CD14-positive monocyte (primary cell): ENCODE results near the gene TSPAN18. TPM values are rescaled to one million over a fixed set of nuclear protein-coding genes. Genes with fewer than 3 reads are reported as not detected.

Source experiments
- DNase-seq, 3 donors: peaks; one replicate each; pipeline ENCODE4 v3.0.0-alpha.2; 2011 to 2022
- H2AFZ ChIP-seq: 2 replicates; pipeline ENCODE4 v1.6.0; 2012; ENCODE audit warnings: mild to moderate bottlenecking, low read depth, low read length, inconsistent platforms; ENCODE audit not compliant: insufficient read depth, poor library complexity, severe bottlenecking
- H3K27ac ChIP-seq, 2 donors: 1 replicate in 1 of 2; 2 replicates in 1 of 2; pipeline ENCODE4 v1.5.1; 2012 to 2013; ENCODE audit warnings: low read length in 2 of 2, control low read depth in 1 of 2, inconsistent platforms in 1 of 2, low read depth in 1 of 2, mild to moderate bottlenecking in 1 of 2
- H3K27me3 ChIP-seq, 2 donors: one replicate each; pipeline versions ENCODE4 v1.6.0 to v1.6.1; 2011 to 2013; ENCODE audit warnings: low read length in 2 of 2; ENCODE audit not compliant: control insufficient read depth in 2 of 2, insufficient read depth in 2 of 2
- H3K36me3 ChIP-seq, 2 donors: replicated peaks in 1 of 2; 1 replicate in 1 of 2; 2 replicates in 1 of 2; pipeline versions ENCODE4 v1.5.1 to v1.6.1; 2012 to 2013; ENCODE audit warnings: low read length in 2 of 2, control low read depth in 1 of 2, inconsistent platforms in 1 of 2, mild to moderate bottlenecking in 1 of 2; ENCODE audit not compliant: insufficient read depth in 2 of 2, control insufficient read depth in 1 of 2
- H3K4me1 ChIP-seq, 2 donors: 1 replicate in 1 of 2; 2 replicates in 1 of 2; pipeline versions ENCODE4 v1.5.1 to v1.6.1; 2012 to 2013; ENCODE audit warnings: low read length in 2 of 2, control low read depth in 1 of 2, inconsistent platforms in 1 of 2, mild to moderate bottlenecking in 1 of 2, moderate library complexity in 1 of 2; ENCODE audit not compliant: insufficient read depth in 2 of 2, control insufficient read depth in 1 of 2
- H3K4me2 ChIP-seq: replicated peaks from 2 replicates; pipeline ENCODE3; 2012; ENCODE audit warnings: low read length, moderate library complexity, mild to moderate bottlenecking; ENCODE audit not compliant: poor library complexity, severe bottlenecking; ENCODE audit errors: extremely low read depth
- H3K4me3 ChIP-seq, 3 experiments: fragments of 200-600 bp in 1 of 3; sonication (generic) in 1 of 3; replicated peaks in 1 of 3; 1 replicate in 2 of 3; 2 replicates in 1 of 3; pipeline ENCODE4 v1.5.1; 2011 to 2013; ENCODE audit warnings: low read length in 3 of 3, mild to moderate bottlenecking in 3 of 3, control low read depth in 2 of 3, low read depth in 2 of 3, inconsistent platforms in 1 of 3, moderate library complexity in 1 of 3
- H3K79me2 ChIP-seq: 2 replicates; pipeline ENCODE4 v1.6.0; 2012; ENCODE audit warnings: mild to moderate bottlenecking, control low read depth, inconsistent platforms, low read length, moderate library complexity; ENCODE audit not compliant: insufficient read depth
- H3K9ac ChIP-seq: 2 replicates; pipeline ENCODE4 v1.6.0; 2017; ENCODE audit warnings: low read length, mild to moderate bottlenecking; ENCODE audit not compliant: insufficient read depth, poor library complexity, severe bottlenecking
- H3K9me3 ChIP-seq, 2 donors: replicated peaks in 1 of 2; 1 replicate in 1 of 2; 2 replicates in 1 of 2; pipeline versions ENCODE4 v1.5.1 to v1.6.1; 2012 to 2013; ENCODE audit warnings: low read length in 2 of 2, control low read depth in 1 of 2; ENCODE audit not compliant: control insufficient read depth in 1 of 2, insufficient read depth in 1 of 2
- H4K20me1 ChIP-seq: 2 replicates; pipeline ENCODE4 v1.6.0; 2012; ENCODE audit warnings: mild to moderate bottlenecking, low read length, control low read depth, moderate library complexity; ENCODE audit not compliant: insufficient read depth
- H3K27ac Mint-ChIP-seq, 7 donors: one replicate each; pipeline ENCODE4 v1.8.0; 2020; ENCODE audit warnings: mild to moderate bottlenecking in 7 of 7, mixed read lengths in 7 of 7, moderate library complexity in 6 of 7, inconsistent platforms in 2 of 7
- H3K27me3 Mint-ChIP-seq, 3 donors: one replicate each; pipeline ENCODE4 v1.8.0; 2021 to 2022; ENCODE audit warnings: low read depth in 3 of 3, mild to moderate bottlenecking in 3 of 3, mixed read lengths in 3 of 3, moderate library complexity in 3 of 3, inconsistent platforms in 1 of 3
- H3K36me3 Mint-ChIP-seq, 2 donors: one replicate each; pipeline ENCODE4 v1.8.0; 2020; ENCODE audit warnings: mixed read lengths in 2 of 2, inconsistent platforms in 1 of 2, mild to moderate bottlenecking in 1 of 2
- H3K4me1 Mint-ChIP-seq: one replicate; pipeline ENCODE4 v1.8.0; 2020; ENCODE audit warnings: mild to moderate bottlenecking, mixed read lengths
- H3K4me3 Mint-ChIP-seq, 2 donors: one replicate each; pipeline ENCODE4 v1.8.0; 2020; ENCODE audit warnings: mild to moderate bottlenecking in 2 of 2, mixed read lengths in 2 of 2, moderate library complexity in 1 of 2
- H3K9me3 Mint-ChIP-seq, 7 donors: one replicate each; pipeline ENCODE4 v1.8.0; 2020 to 2022; ENCODE audit warnings: mixed read lengths in 7 of 7, mild to moderate bottlenecking in 6 of 7, moderate library complexity in 6 of 7, inconsistent platforms in 2 of 7
- CTCF ChIP-seq: fragments of 200-600 bp; IDR thresholded peaks from one replicate; pipeline ENCODE4 v1.8.0; 2022; ENCODE audit warnings: antibody characterized with exemption, mild to moderate bottlenecking
- WGBS: methylation state at CpG from one replicate; pipeline ENCODE4 v1.1.5; 2013; ENCODE audit warnings: missing lambda C conversion rate; ENCODE audit not compliant: insufficient coverage; 5-methylcytosine and 5-hydroxymethylcytosine counted together
- intact Hi-C, 2 donors: fragments of 100-400 bp; cut with micrococcal nuclease; formaldehyde crosslinking; loops; one replicate each; pipeline versions ENCODE4 v1.15.0 to v1.15.1; 2023
- polyA plus RNA-seq, 3 donors: library from polyadenylated mRNA; depleted of rRNA in 1 of 3; unstranded in 2 of 3; stranded (reverse) in 1 of 3; fragments of 300-500 nt in 2 of 3; fragments of >200 nt in 1 of 3; fragmentation: Illumina TruSeq in 2 of 3; gene quantifications; 1 replicate in 2 of 3; 2 replicates in 1 of 3; pipeline ENCODE4 v1.2.3, GENCODE V29; 2012 to 2021

The TSPAN18 gene
- polyA plus RNA-seq, 3 donors = not detected

GRCh38 chr11:44777209-44778194 is 50.7 kb downstream of the TSPAN18 start:
- intact Hi-C loops = loop anchor here (5.0 to 10.0 kb wide), 3 partner anchors 153 to 223 kb away; no protein-coding TSS in a partner anchor
- peaks cover 0 to 4% of the 10 kb centered on the region in 2 donors for H3K9me3 ChIP-seq
- H3K4me2 ChIP-seq = no peak overlapping the region
- no peak overlapping the region for H3K4me3 Mint-ChIP-seq
- H3K9me3 Mint-ChIP-seq = peaks cover 3 to 13% (median 9%) of the 10 kb centered on the region in 7 donors
- no peaks in the 10 kb centered on the region for H3K4me1 ChIP-seq
- H3K27ac Mint-ChIP-seq = no peak overlapping the region
- H3K27me3 Mint-ChIP-seq = peaks cover 11 to 14% (median 12%) of the 10 kb centered on the region in 3 donors
- H2AFZ ChIP-seq = no peak overlapping the region
- H3K36me3 ChIP-seq = no peaks in the 10 kb centered on the region
- no peak overlapping the region for H3K4me3 ChIP-seq
- no peaks in the 10 kb centered on the region for H3K27me3 ChIP-seq
- no peaks in the 10 kb centered on the region for H3K36me3 Mint-ChIP-seq
- TF ChIP-seq CTCF = no peak
- no peaks in the 10 kb centered on the region for H3K4me1 Mint-ChIP-seq
- no peaks in the 10 kb centered on the region for H3K79me2 ChIP-seq
- 90% methylated on average over 3 of the region's 6 CpGs for WGBS
- no peak overlapping the region for H3K9ac ChIP-seq
- H4K20me1 ChIP-seq = no peaks in the 10 kb centered on the region
- no peak for DNase-seq
- H3K27ac ChIP-seq = no peak overlapping the region

GRCh38 chr11:44778195-44779100 is 51.7 kb downstream of the TSPAN18 start:
- Histone ChIP-seq H3K27ac (no peak overlapping the region), H3K79me2 (no peaks in the 10 kb centered on the region), H3K27me3 (no peaks in the 10 kb centered on the region), H2AFZ (no peak overlapping the region), H4K20me1 (no peaks in the 10 kb centered on the region), H3K9ac (no peak overlapping the region), H3K9me3 (peaks cover 0 to 7% of the 10 kb centered on the region in 2 donors), H3K4me1 (no peaks in the 10 kb centered on the region), H3K36me3 (no peaks in the 10 kb centered on the region), H3K4me2 (no peak overlapping the region), H3K4me3 (no peak overlapping the region)
- Mint-ChIP-seq H3K36me3 (no peaks in the 10 kb centered on the region), H3K27ac (no peak overlapping the region), H3K9me3 (peaks cover 3 to 17% (median 10%) of the 10 kb centered on the region in 7 donors), H3K4me1 (no peaks in the 10 kb centered on the region), H3K27me3 (peaks cover 10 to 11% (median 11%) of the 10 kb centered on the region in 3 donors), H3K4me3 (no peak overlapping the region)
- no peak for TF ChIP-seq CTCF
- intact Hi-C loops = loop anchor here (5.0 to 10.0 kb wide), 3 partner anchors 154 to 224 kb away; no protein-coding TSS in a partner anchor
- 95% methylated on average over 3 of the region's 5 CpGs for WGBS
- DNase-seq = no peak
